Esophagus squamous epithelium (tissue), 4 donors: ENCODE data around the gene KLHDC8A.

ENCODE experiments used
- CTCF ChIP-seq, 6 experiments: fragments of 450-650 bp in 4 of 6; fragments of 200-600 bp in 2 of 6; sonication (generic) in 2 of 6; IDR thresholded peaks; one replicate each; pipeline ENCODE4 v1.5.1; 2016 to 2019; ENCODE audit warnings: antibody characterized with exemption in 6 of 6, mild to moderate bottlenecking in 4 of 6, moderate library complexity in 4 of 6
- POLR2A ChIP-seq, 4 donors: fragments of 450-650 bp; IDR thresholded peaks; one replicate each; pipeline ENCODE4 v1.6.1; 2017; ENCODE audit warnings: antibody characterized with exemption in 4 of 4, mild to moderate bottlenecking in 4 of 4, moderate library complexity in 3 of 4

DNA sequence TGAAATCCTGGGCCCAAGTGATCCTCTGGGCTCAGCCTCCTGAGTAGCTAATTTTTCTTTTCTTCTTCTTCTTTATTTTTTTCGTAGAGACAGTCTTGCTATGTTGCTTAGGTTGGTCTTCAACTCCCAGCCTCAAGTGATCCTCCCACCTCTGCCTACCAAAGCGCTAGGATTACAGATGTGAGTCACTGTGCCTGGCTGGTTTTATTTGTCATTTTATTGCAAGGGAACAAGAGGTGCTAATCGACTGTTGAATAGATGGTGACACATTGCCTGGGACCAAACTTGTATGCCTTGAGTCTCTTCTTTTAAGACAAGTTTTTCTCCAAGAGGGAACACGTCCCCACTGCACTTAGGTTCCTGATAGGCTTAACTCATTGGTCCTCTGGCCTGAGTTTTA is 20.0 kb upstream of the KLHDC8A start:
- TF ChIP-seq CTCF (IDR thresholded peaks at IDR 0.05) (no peak), POLR2A (IDR thresholded peaks at IDR 0.05) (no peak)
